Measurements from ENCODE around the gene SNU13.
"Not testable (repeated sequence)": the region's sequence is repeated elsewhere in the genome, so short reads cannot be mapped to it uniquely, and the experiment has no call there.

Gene SNU13

GRCh38 chr22:41676134-41676533 lies 12.5 kb downstream of the SNU13 start:
- DNase-seq = no peak

- DNase-seq = no peak
Measured at GRCh38 chr22:41674846-41675340, 13.8 kb downstream of the SNU13 start.

GRCh38 chr22:41672780-41673509 lies 15.7 kb downstream of the SNU13 start:
- no peak for DNase-seq

GRCh38 chr22:41672096-41672495 lies 16.6 kb downstream of the SNU13 start:
- DNase-seq = not testable (repeated sequence)

GRCh38 chr22:41668971-41669911 lies 19.4 kb downstream of the SNU13 start:
- no peak for DNase-seq

- no peak for DNase-seq
Measured at GRCh38 chr22:41664951-41665350, 23.7 kb downstream of the SNU13 start.

GRCh38 chr22:41664490-41664889 lies 24.2 kb downstream of the SNU13 start:
- no peak for DNase-seq

GRCh38 chr22:41663594-41663993 lies 25.1 kb downstream of the SNU13 start:
- not testable (repeated sequence) for DNase-seq

- DNase-seq = no peak
Measured at GRCh38 chr22:41661713-41662112, 27.0 kb downstream of the SNU13 start.

GRCh38 chr22:41661088-41661487 lies 27.6 kb downstream of the SNU13 start:
- no peak for DNase-seq

GRCh38 chr22:41660416-41660815 lies 28.3 kb downstream of the SNU13 start:
- DNase-seq = no peak

- no peak for DNase-seq
Measured at GRCh38 chr22:41659941-41660340, 28.7 kb downstream of the SNU13 start.

GRCh38 chr22:41658869-41659268 lies 29.8 kb downstream of the SNU13 start:
- no peak for DNase-seq

GRCh38 chr22:41657709-41658108 lies 31.0 kb downstream of the SNU13 start:
- DNase-seq = no peak

GRCh38 chr22:41656556-41656955 lies 32.1 kb downstream of the SNU13 start:
- no peak for DNase-seq

- no peak for DNase-seq
Measured at GRCh38 chr22:41654322-41654721, 34.3 kb downstream of the SNU13 start.

- DNase-seq = no peak
Measured at GRCh38 chr22:41650821-41651220, 37.8 kb downstream of the SNU13 start.

GRCh38 chr22:41650229-41650628 lies 38.4 kb downstream of the SNU13 start:
- no peak for DNase-seq

- no peak for DNase-seq
Measured at GRCh38 chr22:41648432-41648831, 40.2 kb downstream of the SNU13 start.

GRCh38 chr22:41647771-41648170 lies 40.9 kb downstream of the SNU13 start:
- DNase-seq = no peak

- DNase-seq = no peak
Measured at GRCh38 chr22:41642331-41643110, 46.1 kb downstream of the SNU13 start.

GRCh38 chr22:41641854-41642253 lies 46.8 kb downstream of the SNU13 start:
- DNase-seq = no peak

GRCh38 chr22:41638748-41639147 lies 49.9 kb downstream of the SNU13 start:
- DNase-seq = no peak

Data from COR-L47 (cell line).